CD4-positive, alpha-beta T cell treated with Interleukin-15 for 4 hours (primary cell): Measurements from ENCODE around the gene CRTAC1.

Experiments
- DNase-seq: peaks from one replicate; pipeline ENCODE4 v3.0.0-alpha.2; 2020; ENCODE audit warnings: low spot score

CRTAC1 gene

GRCh38 chr10:97898429-97898828, 132.0 kb downstream of the CRTAC1 start:
- DNase-seq, result no peak

GRCh38 chr10:97896756-97897358, 133.6 kb downstream of the CRTAC1 start:
- no peak for DNase-seq

GRCh38 chr10:97895915-97896314, 134.5 kb downstream of the CRTAC1 start:
- DNase-seq, result no peak

GRCh38 chr10:97895084-97895483, 135.3 kb downstream of the CRTAC1 start:
- no peak for DNase-seq

GRCh38 chr10:97894092-97894491, 136.3 kb downstream of the CRTAC1 start:
- no peak for DNase-seq

GRCh38 chr10:97892939-97893338, 137.5 kb downstream of the CRTAC1 start:
- DNase-seq, result no peak

- no peak for DNase-seq
Observed at GRCh38 chr10:97892506-97892905, 137.9 kb downstream of the CRTAC1 start.

GRCh38 chr10:97891497-97892167, 138.8 kb downstream of the CRTAC1 start:
- no peak for DNase-seq

GRCh38 chr10:97889461-97890265, 140.8 kb downstream of the CRTAC1 start:
- no peak for DNase-seq

- no peak for DNase-seq
Observed at GRCh38 chr10:97888641-97889262, 141.7 kb downstream of the CRTAC1 start.

GRCh38 chr10:97888134-97888533, 142.3 kb downstream of the CRTAC1 start:
- no peak for DNase-seq

- no peak for DNase-seq
Observed at GRCh38 chr10:97887399-97887798, 143.0 kb downstream of the CRTAC1 start.

GRCh38 chr10:97886286-97886685, 144.1 kb downstream of the CRTAC1 start:
- DNase-seq, result no peak

GRCh38 chr10:97883092-97883485, 147.3 kb downstream of the CRTAC1 start:
- DNase-seq, result no peak

GRCh38 chr10:97882142-97883091, 148.0 kb downstream of the CRTAC1 start:
- DNase-seq, result peak; percentile 20

GRCh38 chr10:97880109-97880508, 150.3 kb downstream of the CRTAC1 start:
- no peak for DNase-seq

- DNase-seq, result no peak
Observed at GRCh38 chr10:97879241-97879640, 151.2 kb downstream of the CRTAC1 start.

- no peak for DNase-seq
Observed at GRCh38 chr10:97876402-97876801, 154.0 kb downstream of the CRTAC1 start.

GRCh38 chr10:97875391-97875790, 155.0 kb downstream of the CRTAC1 start:
- DNase-seq, result no peak

- no peak for DNase-seq
Observed at GRCh38 chr10:97874332-97874731, 156.1 kb downstream of the CRTAC1 start.

- no peak for DNase-seq
Observed at GRCh38 chr10:97873569-97873968, 156.9 kb downstream of the CRTAC1 start.

- DNase-seq, result no peak
Observed at GRCh38 chr10:97870990-97871389, 159.4 kb downstream of the CRTAC1 start.
